K562 (cell line): ENCODE measurements around the gene ASCL2. TPM values are rescaled to one million over a fixed set of nuclear protein-coding genes. Genes with fewer than 3 reads are reported as not detected.

Experiments
- ATAC-seq: fragments of 200-7000 bp; cut with Tn5 transposase; 3 replicates; pipeline ENCODE4 v1.9.1; 2020; ENCODE audit warnings: moderate library complexity
- BruUV-seq: library from RNA; stranded (reverse); fragments of 400-500 nt; replicated peaks from 2 replicates; lab custom pipeline; 2021; lab: Mats Ljungman, UMichigan
- CTCF ChIA-PET: fragments of 300-600 bp; formaldehyde crosslinking; extraction: SDS; loops from one replicate; lab custom pipeline; 2021; ENCODE audit warnings: low intra/inter-chr PET ratio; lab: Yijun Ruan, JAX
- POLR2A ChIA-PET: fragments of 300-600, 350-650 bp; sonication (Branson Sonifier 250); formaldehyde crosslinking; extraction: SDS; loops from one replicate; lab custom pipeline; 2021; ENCODE audit warnings: antibody characterized with exemption, inconsistent platforms; lab: Yijun Ruan, JAX
- DNase-seq, 4 experiments: peaks; one replicate each; pipeline versions ENCODE4 v3.0.0 to v3.0.0-alpha.2; 2011 to 2018; ENCODE audit warnings: low spot score in 3 of 4, mixed read lengths in 3 of 4; ENCODE audit errors: extremely low read depth in 1 of 4
- FAIRE-seq: peaks from 2 replicates; lab custom pipeline; 2011; peaks lifted over from hg19 to GRCh38; lab: Jason Lieb, UNC
- H2AFZ ChIP-seq: 2 replicates; pipeline ENCODE4 v1.6.0; 2011; ENCODE audit warnings: low read depth, low read length, control low read depth, inconsistent platforms
- H3K27ac ChIP-seq: fragments of 200-600 bp; 3 replicates; pipeline ENCODE4 v1.8.0; 2011; ENCODE audit warnings: low read depth, mild to moderate bottlenecking, control low read depth, inconsistent platforms, low read length, moderate library complexity, mixed read lengths; ENCODE audit errors: extremely low read depth
- H3K27me3 ChIP-seq, 2 experiments: fragments of 300-600 bp in 1 of 2; 2 replicates in 1 of 2; 3 replicates in 1 of 2; pipeline versions ENCODE4 v1.6.0 to v1.8.0; 2011; ENCODE audit warnings: inconsistent platforms in 2 of 2, low read length in 2 of 2, mild to moderate bottlenecking in 1 of 2, mixed read lengths in 1 of 2, moderate library complexity in 1 of 2; ENCODE audit not compliant: control insufficient read depth in 2 of 2, insufficient read depth in 2 of 2
- H3K36me3 ChIP-seq: fragments of 300-600 bp; 3 replicates; pipeline ENCODE4 v1.8.0; 2011; ENCODE audit warnings: mild to moderate bottlenecking, low read length, inconsistent platforms; ENCODE audit not compliant: control insufficient read depth, insufficient read depth
- H3K4me1 ChIP-seq, 2 experiments: fragments of 200-600 bp in 1 of 2; replicated peaks in 1 of 2; 2 replicates in 1 of 2; 3 replicates in 1 of 2; pipeline versions ENCODE4 v1.5.1 to v1.8.0; 2011; ENCODE audit warnings: inconsistent platforms in 2 of 2, low read length in 2 of 2, mild to moderate bottlenecking in 1 of 2, mixed read lengths in 1 of 2, moderate library complexity in 1 of 2; ENCODE audit not compliant: control insufficient read depth in 2 of 2, insufficient read depth in 2 of 2
- H3K4me2 ChIP-seq: 2 replicates; pipeline ENCODE4 v1.6.1; 2011; ENCODE audit warnings: low read length, control low read depth, inconsistent platforms, mixed read lengths; ENCODE audit not compliant: insufficient read depth
- H3K4me3 ChIP-seq: fragments of 200-600 bp; sonication (generic), shearing (Covaris generic); 2 replicates; pipeline ENCODE4 v1.5.1; 2016; ENCODE audit warnings: control low read depth, inconsistent platforms
- H3K79me2 ChIP-seq: fragments of 200-600 bp; 3 replicates; pipeline ENCODE4 v1.8.0; 2011; ENCODE audit warnings: low read length, inconsistent platforms; ENCODE audit not compliant: control insufficient read depth, insufficient read depth
- H3K9ac ChIP-seq, 2 experiments: 2 replicates each; pipeline versions ENCODE4 v1.6.0 to v1.6.1; 2011; ENCODE audit warnings: low read depth in 2 of 2, low read length in 2 of 2, control low read depth in 1 of 2, inconsistent platforms in 1 of 2, mild to moderate bottlenecking in 1 of 2, mixed read lengths in 1 of 2; ENCODE audit not compliant: insufficient read depth in 1 of 2
- H3K9me1 ChIP-seq: one replicate; pipeline ENCODE4 v1.6.0; 2011; ENCODE audit warnings: inconsistent platforms, mild to moderate bottlenecking, low read length, moderate library complexity; ENCODE audit not compliant: control insufficient read depth, insufficient read depth
- H3K9me3 ChIP-seq: replicated peaks from 2 replicates; pipeline ENCODE4 v1.5.1; 2011; ENCODE audit warnings: low read depth, low read length, inconsistent platforms; ENCODE audit not compliant: control insufficient read depth, insufficient read depth
- H4K20me1 ChIP-seq: replicated peaks from 2 replicates; pipeline ENCODE4 v1.6.1; 2011; ENCODE audit warnings: low read length, inconsistent platforms, mixed read lengths; ENCODE audit not compliant: control insufficient read depth, insufficient read depth
- BMI1 ChIP-seq: fragments of 150-350 bp; IDR thresholded peaks from 2 replicates; pipeline ENCODE4 v1.6.1; 2014; ENCODE audit warnings: low read length
- FOXK1 ChIP-seq: sonication (generic); formaldehyde crosslinking; IDR thresholded peaks from 2 replicates; pipeline ENCODE4 v1.8.0; 2022; ENCODE audit warnings: missing genetic modification reagents, mild to moderate bottlenecking, borderline replicate concordance
- HNRNPLL ChIP-seq: fragments of 200-400 bp; formaldehyde crosslinking; IDR thresholded peaks from 2 replicates; pipeline ENCODE4 v1.6.1; 2017; ENCODE audit warnings: low read length, low read depth, mild to moderate bottlenecking; ENCODE audit not compliant: poor library complexity, severe bottlenecking
- HOXB6 ChIP-seq: fragments of 250-450 bp; sonication (Bioruptor Pico); IDR thresholded peaks from 2 replicates; pipeline ENCODE4 v1.5.1; 2022; ENCODE audit warnings: mild to moderate bottlenecking, borderline replicate concordance
- KDM5B ChIP-seq: fragments of 200-600 bp; sonication (generic); IDR thresholded peaks from 2 replicates; pipeline ENCODE4 v1.6.1; 2012; ENCODE audit warnings: low read depth, mild to moderate bottlenecking, moderate library complexity, low read length, control low read depth, inconsistent platforms; ENCODE audit not compliant: insufficient replicate concordance
- MCM2 ChIP-seq: fragments of 450-650 bp; IDR thresholded peaks from 2 replicates; pipeline ENCODE4 v1.6.1; 2017; ENCODE audit warnings: low read depth, mild to moderate bottlenecking
- PTBP1 ChIP-seq: fragments of 200-400 bp; formaldehyde crosslinking; IDR thresholded peaks from 2 replicates; pipeline ENCODE4 v1.6.1; 2017; ENCODE audit warnings: low read depth, low read length
- RBM14 ChIP-seq: fragments of 200-400 bp; formaldehyde crosslinking; IDR thresholded peaks from 2 replicates; pipeline ENCODE4 v1.6.1; 2018; ENCODE audit warnings: low read depth, mild to moderate bottlenecking, low read length, moderate library complexity, borderline replicate concordance; ENCODE audit not compliant: insufficient read depth
- ZKSCAN1 ChIP-seq: fragments of 150-350 bp; IDR thresholded peaks from 2 replicates; pipeline ENCODE4 v1.6.1; 2016; ENCODE audit warnings: low read depth, low read length
- ZNF780A ChIP-seq: fragments of 250-450 bp; sonication (Bioruptor Pico); IDR thresholded peaks from 2 replicates; pipeline ENCODE4 v1.5.0; 2021; ENCODE audit warnings: mild to moderate bottlenecking
- WGBS: fragments of 100-300 bp; shearing (Covaris generic); methylation state at CpG from one replicate; pipeline ENCODE4 v1.1.6; 2016; ENCODE audit warnings: low coverage, mixed read lengths; ENCODE audit not compliant: insufficient coverage; ENCODE audit errors: missing lambda C conversion rate; 5-methylcytosine and 5-hydroxymethylcytosine counted together
- in situ Hi-C: fragments of 300-500 bp; cut with MboI; formaldehyde crosslinking; loops from 4 replicates; pipeline ENCODE4 v1.15.0; 2018; ENCODE audit warnings: inconsistent platforms, mixed read lengths
- intact Hi-C: fragments of 100-400 bp; cut with micrococcal nuclease; formaldehyde crosslinking; loops from 2 replicates; pipeline ENCODE4 v1.14.2; 2022
- polyA plus RNA-seq, 8 experiments: library from polyadenylated mRNA; depleted of rRNA in 4 of 8; stranded (reverse) in 5 of 8; unstranded in 3 of 8; fragments of >200 nt; fragmentation: Nextera tagmentation in 2 of 8; fragmentation: Illumina TruSeq in 1 of 8; extraction: Ambion mirVana in 2 of 8; extraction: Trizol in 1 of 8; gene quantifications; 2 replicates each; pipeline versions ENCODE4 v1.2.1 to v1.2.3, GENCODE V29; 2011 to 2014; ENCODE audit warnings: inconsistent platforms in 1 of 8, missing spikeins in 1 of 8
- total RNA-seq, 7 experiments: library from RNA; depleted of rRNA in 6 of 7; stranded (reverse); fragments of >200 nt in 6 of 7; fragmentation: Illumina TruSeq in 2 of 7; extraction: Trizol in 2 of 7; gene quantifications; 2 replicates each; pipeline versions ENCODE4 v1.2.1 to v1.2.3, GENCODE V29; 2011 to 2021; ENCODE audit warnings: low replicate concordance in 1 of 7
- TF ChIP-seq, protein P1 (sequence below): fragments of 250-450 bp; sonication (Bioruptor Pico); IDR thresholded peaks from 2 replicates; pipeline ENCODE4 v1.4.0; 2020; ENCODE audit warnings: mild to moderate bottlenecking, moderate library complexity, borderline replicate concordance

Gene ASCL2
- total and polyA plus RNA-seq, 9 of the 15 experiments (the other 6 are each of a cell fraction or from before 2014, with no cell fraction given): 0.11 to 1.4 (median 0.36) TPM; not detected in 2

DNA sequence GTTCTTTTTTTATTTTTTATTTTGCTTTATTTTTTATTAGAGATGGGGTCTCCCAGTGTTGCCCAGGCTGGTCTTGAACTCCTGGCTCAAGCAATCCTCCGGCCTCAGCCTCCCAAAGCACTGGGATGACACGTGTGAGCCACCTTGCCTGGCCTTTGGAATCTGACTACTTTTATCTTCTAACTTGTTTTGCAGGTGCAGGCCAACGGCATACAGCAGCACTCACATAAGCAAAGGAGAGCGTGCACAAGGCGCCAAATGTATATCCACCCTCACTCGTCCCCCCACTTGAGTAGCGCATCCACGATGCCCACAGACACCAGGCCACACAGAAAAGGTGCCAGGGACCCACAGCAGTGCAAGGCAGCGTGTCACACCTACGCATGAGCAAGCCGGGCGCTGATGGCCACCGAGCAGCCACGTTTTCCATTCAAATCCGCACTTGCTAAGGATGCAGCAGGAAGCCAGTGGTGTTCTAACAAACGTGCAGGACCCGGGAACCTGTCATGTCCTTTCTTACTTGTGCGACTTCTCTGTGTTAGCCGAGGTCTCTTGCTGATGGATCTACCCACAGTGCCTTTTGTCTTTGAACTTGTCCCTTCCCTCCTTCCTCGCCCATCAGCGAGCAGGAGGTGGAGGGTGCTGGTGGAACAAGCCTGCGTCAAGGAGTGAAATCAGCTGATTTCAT is 5.9 kb downstream of the ASCL2 start:
- peaks cover 13 to 84% of the 10 kb centered on the region in 2 experiments; a peak in 4 of 5 replicates for H3K27me3 ChIP-seq
- H3K9me3 ChIP-seq: no peaks in the 10 kb centered on the region
- no peak for FAIRE-seq
- H4K20me1 ChIP-seq: peaks cover 10% of the 10 kb centered on the region; the same call in 1 of the 2 replicates
- H3K4me1 ChIP-seq: peaks cover 8 to 52% of the 10 kb centered on the region in 2 experiments; a peak in 4 of 5 replicates
- in situ Hi-C loops (no loop called here), intact Hi-C loops (no loop called here)
- 10% methylated on average over 22 of the region's 22 CpGs for WGBS
- POLR2A ChIA-PET: interaction anchor here (0.6 kb wide), 1 partner anchor 34 kb away, joined by 3 read pairs; no protein-coding TSS in a partner anchor
- TF ChIP-seq HNRNPLL (no peak), RBM14 (no peak), ZKSCAN1 (no peak), BMI1 (no peak), MCM2 (no peak), FOXK1 (CRISPR knock-in tag) (no peak), ZNF780A (CRISPR knock-in tag) (no peak), PTBP1 (no peak), KDM5B (no peak), HOXB6 (CRISPR knock-in tag) (no peak)
- TF ChIP-seq, protein P1, sequence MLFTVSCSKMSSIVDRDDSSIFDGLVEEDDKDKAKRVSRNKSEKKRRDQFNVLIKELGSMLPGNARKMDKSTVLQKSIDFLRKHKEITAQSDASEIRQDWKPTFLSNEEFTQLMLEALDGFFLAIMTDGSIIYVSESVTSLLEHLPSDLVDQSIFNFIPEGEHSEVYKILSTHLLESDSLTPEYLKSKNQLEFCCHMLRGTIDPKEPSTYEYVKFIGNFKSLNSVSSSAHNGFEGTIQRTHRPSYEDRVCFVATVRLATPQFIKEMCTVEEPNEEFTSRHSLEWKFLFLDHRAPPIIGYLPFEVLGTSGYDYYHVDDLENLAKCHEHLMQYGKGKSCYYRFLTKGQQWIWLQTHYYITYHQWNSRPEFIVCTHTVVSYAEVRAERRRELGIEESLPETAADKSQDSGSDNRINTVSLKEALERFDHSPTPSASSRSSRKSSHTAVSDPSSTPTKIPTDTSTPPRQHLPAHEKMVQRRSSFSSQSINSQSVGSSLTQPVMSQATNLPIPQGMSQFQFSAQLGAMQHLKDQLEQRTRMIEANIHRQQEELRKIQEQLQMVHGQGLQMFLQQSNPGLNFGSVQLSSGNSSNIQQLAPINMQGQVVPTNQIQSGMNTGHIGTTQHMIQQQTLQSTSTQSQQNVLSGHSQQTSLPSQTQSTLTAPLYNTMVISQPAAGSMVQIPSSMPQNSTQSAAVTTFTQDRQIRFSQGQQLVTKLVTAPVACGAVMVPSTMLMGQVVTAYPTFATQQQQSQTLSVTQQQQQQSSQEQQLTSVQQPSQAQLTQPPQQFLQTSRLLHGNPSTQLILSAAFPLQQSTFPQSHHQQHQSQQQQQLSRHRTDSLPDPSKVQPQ (CRISPR knock-in tag): no peak
- no peaks in the 10 kb centered on the region for H3K9me1 ChIP-seq
- no peak overlapping the region for H3K4me2 ChIP-seq
- H3K36me3 ChIP-seq: no peaks in the 10 kb centered on the region
- no TSS peak for BruUV-seq
- H2AFZ ChIP-seq: no peak overlapping the region
- H3K9ac ChIP-seq: no peak overlapping the region
- no peak for ATAC-seq
- H3K4me3 ChIP-seq: no peak overlapping the region
- H3K79me2 ChIP-seq: no peaks in the 10 kb centered on the region
- peak in 1 of 4 experiments; percentile 2 for DNase-seq
- H3K27ac ChIP-seq: no peak overlapping the region
- CTCF ChIA-PET: no interaction called here
